ENCODE results near the gene LZTS3. TPM values are rescaled to one million over a fixed set of nuclear protein-coding genes. Genes with fewer than 3 reads are reported as not detected.

Gene LZTS3
- total and polyA plus RNA-seq, 2 of the 13 experiments (the other 11 are each of a cell fraction or from before 2014, with no cell fraction given), result 10.1 to 31.3 TPM

- no peak for TF ChIP-seq ZBTB43 (CRISPR knock-in tag; conservative IDR thresholded peaks at IDR 0.05)
- peak; percentile 75; the same call in 1 of the 2 replicates for TF ChIP-seq NRL (CRISPR knock-in tag; IDR thresholded peaks at IDR 0.05; ENCODE audit: borderline replicate concordance)
- TF ChIP-seq ZC3H4 (CRISPR knock-in tag; IDR thresholded peaks at IDR 0.05; ENCODE audit: borderline replicate concordance), result no peak
- no peak for TF ChIP-seq ZNF414 (CRISPR knock-in tag; IDR thresholded peaks at IDR 0.05)
- peak; percentile 26; the same call in 1 of the 2 replicates for TF ChIP-seq IRF2 (CRISPR knock-in tag; IDR thresholded peaks at IDR 0.05)
- peak; percentile 54; the same call in 1 of the 2 replicates for TF ChIP-seq ZNF709 (CRISPR knock-in tag; IDR thresholded peaks at IDR 0.05)
- no peak for TF ChIP-seq ZFP82 (CRISPR knock-in tag; IDR thresholded peaks at IDR 0.05; ENCODE audit: borderline replicate concordance)
- TF ChIP-seq HNRNPLL (IDR thresholded peaks at IDR 0.05; ENCODE audit: low read depth, low read length, poor library complexity, severe bottlenecking), result peak; percentile 74
- peak; percentile 58; the same call in 1 of the 2 replicates for TF ChIP-seq SMAD3 (CRISPR knock-in tag; IDR thresholded peaks at IDR 0.05)
- no peak; the same call in 1 of the 2 replicates for TF ChIP-seq ZKSCAN1 (IDR thresholded peaks at IDR 0.05; ENCODE audit: low read length)
- TF ChIP-seq ISL2 (CRISPR knock-in tag; IDR thresholded peaks at IDR 0.05), result peak; percentile 69
- TF ChIP-seq RFXAP (CRISPR knock-in tag; IDR thresholded peaks at IDR 0.05; ENCODE audit: borderline replicate concordance), result no peak; the same call in 1 of the 2 replicates
- TF ChIP-seq ZFYVE20 (CRISPR knock-in tag; IDR thresholded peaks at IDR 0.05; ENCODE audit: borderline replicate concordance, low read depth), result no peak
- TF ChIP-seq U2AF2 (IDR thresholded peaks at IDR 0.05; ENCODE audit: low read depth, low read length), result no peak
- no peak for TF ChIP-seq NFE2L1 (CRISPR knock-in tag; IDR thresholded peaks at IDR 0.05; ENCODE audit: borderline replicate concordance)
- TF ChIP-seq ESRRA (CRISPR knock-in tag; IDR thresholded peaks at IDR 0.05; ENCODE audit: low read depth), result peak; percentile 75; the same call in 1 of the 2 replicates
- 0 out of 2 replicates have a peak, but pooled peaks have one; percentile 61 for TF ChIP-seq MIXL1 (CRISPR knock-in tag; IDR thresholded peaks at IDR 0.05)
- TF ChIP-seq ZBTB8A (CRISPR knock-in tag; IDR thresholded peaks at IDR 0.05; ENCODE audit: borderline replicate concordance, low read depth), result peak; percentile 78; the same call in 1 of the 2 replicates
- TF ChIP-seq ZNF704 (CRISPR knock-in tag; IDR thresholded peaks at IDR 0.05; ENCODE audit: borderline replicate concordance), result peak; percentile 67; the same call in 1 of the 2 replicates
- peak; percentile 88 for TF ChIP-seq CBX5 (CRISPR knock-in tag; IDR thresholded peaks at IDR 0.05; ENCODE audit: borderline replicate concordance)
- peak; percentile 82; the same call in 1 of the 2 replicates for TF ChIP-seq ZBTB3 (CRISPR knock-in tag; IDR thresholded peaks at IDR 0.05; ENCODE audit: borderline replicate concordance, low read depth)
- no peak for TF ChIP-seq PCBP2 (optimal IDR thresholded peaks at IDR 0.05; ENCODE audit: low read depth, low read length, poor library complexity, severe bottlenecking)
- TF ChIP-seq ZNF275 (CRISPR knock-in tag; IDR thresholded peaks at IDR 0.05; ENCODE audit: borderline replicate concordance), result peak; percentile 29; the same call in 1 of the 2 replicates
- TF ChIP-seq SMARCE1 (IDR thresholded peaks at IDR 0.05; ENCODE audit: borderline replicate concordance), result no peak
Measured at GRCh38 chr20:3209257-3209945, 36.1 kb upstream of the LZTS3 start, which contains the start of gene ITPA (continued).
